HCT116 (cell line): ENCODE measurements around the gene PANX3. TPM values are rescaled to one million over a fixed set of nuclear protein-coding genes. Genes with fewer than 3 reads are reported as not detected.

Experiments
- ATAC-seq: fragments of 200-7000 bp; cut with Tn5 transposase; 2 replicates; pipeline ENCODE4 v1.9.1; 2020; ENCODE audit warnings: mild to moderate bottlenecking, moderate library complexity
- BruUV-seq: library from RNA; stranded (reverse); fragments of 400-500 nt; replicated peaks from 2 replicates; lab custom pipeline; 2021; lab: Mats Ljungman, UMichigan
- CTCF ChIA-PET: fragments of 300-600 bp; sonication (Branson Sonifier 250); formaldehyde crosslinking; loops from one replicate; lab custom pipeline; 2021; ENCODE audit warnings: antibody characterized with exemption; lab: Charles Lee
- POLR2A ChIA-PET: fragments of 300-600, 350-600 bp; sonication (Branson Sonifier 250); formaldehyde crosslinking; loops from one replicate; lab custom pipeline; 2021; ENCODE audit warnings: antibody characterized with exemption; lab: Charles Lee
- RAD21 ChIA-PET, 2 experiments: fragments of 300-600 bp; sonication (Branson Sonifier 250); formaldehyde crosslinking; loops; one replicate each; lab custom pipeline; 2023; ENCODE audit warnings: low total read pairs in 2 of 2; ENCODE audit not compliant: uncharacterized antibody in 2 of 2, unreplicated experiment in 2 of 2, low non-redundant PET in 1 of 2; lab: Charles Lee
- DNase-seq: peaks from one replicate; pipeline ENCODE4 v3.0.0-alpha.2; 2010; ENCODE audit warnings: low read depth, low spot score
- H2AFZ ChIP-seq: fragments of 200-600 bp; shearing (Covaris generic), sonication (generic); 2 replicates; pipeline ENCODE4 v1.6.1; 2017; ENCODE audit warnings: low read depth, mixed run types, mixed read lengths, antibody characterized with exemption, low read length; ENCODE audit not compliant: poor library complexity, severe bottlenecking
- H3K27ac ChIP-seq: 2 replicates; pipeline ENCODE4 v1.5.1; 2012; ENCODE audit warnings: low read depth, low read length
- H3K27me3 ChIP-seq: fragments of 200-600 bp; sonication (generic); 2 replicates; pipeline ENCODE4 v1.6.1; 2016; ENCODE audit warnings: mixed run types, low read length, mixed read lengths; ENCODE audit not compliant: insufficient read depth
- H3K36me3 ChIP-seq, 2 experiments: fragments of 200-500 bp in 1 of 2; fragments of 200-600 bp in 1 of 2; sonication (Bioruptor generic) in 1 of 2; sonication (generic) in 1 of 2; 2 replicates each; pipeline versions ENCODE4 v1.5.1 to v1.6.1; 2014 to 2016; ENCODE audit warnings: low read length in 2 of 2, inconsistent platforms in 1 of 2, mixed read lengths in 1 of 2, mixed run types in 1 of 2; ENCODE audit not compliant: insufficient read depth in 2 of 2, control insufficient read depth in 1 of 2
- H3K4me1 ChIP-seq, 2 experiments: fragments of 200-600 bp in 1 of 2; sonication (generic) in 1 of 2; 2 replicates each; pipeline versions ENCODE4 v1.5.1 to v1.6.1; 2012 to 2017; ENCODE audit warnings: low read length in 2 of 2, inconsistent platforms in 1 of 2, mild to moderate bottlenecking in 1 of 2, mixed read lengths in 1 of 2, mixed run types in 1 of 2, moderate library complexity in 1 of 2; ENCODE audit not compliant: insufficient read depth in 2 of 2, control insufficient read depth in 1 of 2
- H3K4me2 ChIP-seq: fragments of 200-600 bp; sonication (generic); 2 replicates; pipeline ENCODE4 v1.6.1; 2017; ENCODE audit warnings: mixed run types, low read length, mixed read lengths
- H3K4me3 ChIP-seq, 2 experiments: fragments of 200-600 bp in 1 of 2; sonication (generic) in 1 of 2; replicated peaks in 1 of 2; 2 replicates each; pipeline ENCODE4 v1.5.1; 2011 to 2016; ENCODE audit warnings: low read length in 2 of 2, control low read depth in 1 of 2, low read depth in 1 of 2, mild to moderate bottlenecking in 1 of 2, mixed read lengths in 1 of 2, mixed run types in 1 of 2
- H3K79me2 ChIP-seq: fragments of 200-600 bp; sonication (generic); 2 replicates; pipeline ENCODE4 v1.6.1; 2017; ENCODE audit warnings: mild to moderate bottlenecking, mixed run types, low read length, moderate library complexity, mixed read lengths; ENCODE audit not compliant: insufficient read depth
- H3K9ac ChIP-seq: fragments of 200-600 bp; sonication (generic); 2 replicates; pipeline ENCODE4 v1.6.1; 2016; ENCODE audit warnings: low read length, mixed read lengths
- H3K9me2 ChIP-seq: fragments of 200-600 bp; sonication (generic), shearing (Covaris generic); 2 replicates; pipeline ENCODE4 v1.6.1; 2017; ENCODE audit warnings: mixed run types, mild to moderate bottlenecking, moderate library complexity; ENCODE audit not compliant: insufficient read depth
- H3K9me3 ChIP-seq, 2 experiments: fragments of 200-500 bp in 1 of 2; fragments of 200-600 bp in 1 of 2; sonication (Bioruptor generic) in 1 of 2; sonication (generic) in 1 of 2; 2 replicates each; pipeline ENCODE4 v1.6.1; 2014 to 2017; ENCODE audit warnings: low read length in 2 of 2, mixed read lengths in 2 of 2, inconsistent platforms in 1 of 2, low read depth in 1 of 2, mild to moderate bottlenecking in 1 of 2, mixed run types in 1 of 2, moderate library complexity in 1 of 2; ENCODE audit not compliant: control insufficient read depth in 1 of 2, insufficient read depth in 1 of 2
- H4K20me1 ChIP-seq: fragments of 200-600 bp; sonication (generic), shearing (Covaris generic); 2 replicates; pipeline ENCODE4 v1.6.1; 2017; ENCODE audit warnings: mixed run types, mild to moderate bottlenecking, moderate library complexity; ENCODE audit not compliant: insufficient read depth
- CEBPB ChIP-seq: IDR thresholded peaks from 2 replicates; pipeline ENCODE4 v1.6.1; 2012; ENCODE audit warnings: low read depth
- EGR1 ChIP-seq: IDR thresholded peaks from 2 replicates; pipeline ENCODE4 v1.6.1; 2012; ENCODE audit warnings: low read depth
- ELF1 ChIP-seq: IDR thresholded peaks from 2 replicates; pipeline ENCODE4 v1.6.1; 2012; ENCODE audit warnings: low read depth, borderline replicate concordance
- EZH2 ChIP-seq: fragments of 200-600 bp; sonication (generic); IDR thresholded peaks from 2 replicates; pipeline ENCODE4 v1.6.1; 2017; ENCODE audit warnings: antibody characterized with exemption, mixed run types
- EZH2phosphoT487 ChIP-seq: fragments of 200-600 bp; IDR thresholded peaks from 2 replicates; pipeline ENCODE4 v1.6.1; 2018; ENCODE audit warnings: antibody characterized with exemption, borderline replicate concordance
- FOSL1 ChIP-seq: IDR thresholded peaks from 2 replicates; pipeline ENCODE4 v1.6.1; 2012; ENCODE audit warnings: low read depth
- POLR2A ChIP-seq: IDR thresholded peaks from 2 replicates; pipeline ENCODE4 v1.7.0; 2011; ENCODE audit warnings: borderline replicate concordance; ENCODE audit not compliant: insufficient read depth, insufficient read length; ENCODE audit errors: extremely low read depth
- RAD21 ChIP-seq: IDR thresholded peaks from 2 replicates; pipeline ENCODE4 v1.6.1; 2012; ENCODE audit warnings: low read depth, mild to moderate bottlenecking
- SIN3A ChIP-seq: IDR thresholded peaks from 2 replicates; pipeline ENCODE4 v1.6.1; 2012; ENCODE audit warnings: low read depth
- SP1 ChIP-seq: IDR thresholded peaks from 2 replicates; pipeline ENCODE4 v1.6.1; 2012; ENCODE audit warnings: low read depth
- SRF ChIP-seq: IDR thresholded peaks from 2 replicates; pipeline ENCODE4 v1.6.1; 2012; ENCODE audit warnings: low read depth
- TCF7L2 ChIP-seq: IDR thresholded peaks from 2 replicates; pipeline ENCODE4 v1.7.0; 2011; ENCODE audit warnings: borderline replicate concordance, inconsistent platforms; ENCODE audit not compliant: insufficient read depth, insufficient read length; ENCODE audit errors: extremely low read depth
- ZFX ChIP-seq: fragments of 450-650 bp; IDR thresholded peaks from 2 replicates; pipeline ENCODE4 v1.6.1; 2017
- ZNF274 ChIP-seq: fragments of 200-500 bp; sonication (Bioruptor generic); IDR thresholded peaks from 2 replicates; pipeline ENCODE4 v1.6.1; 2014; ENCODE audit warnings: mild to moderate bottlenecking, low read depth, low read length, inconsistent platforms
- intact Hi-C: fragments of 100-400 bp; cut with micrococcal nuclease; formaldehyde crosslinking; loops from 2 replicates; pipeline ENCODE4 v1.10.0; 2022
- total RNA-seq: library from RNA; stranded (reverse); gene quantifications from one replicate; pipeline ENCODE4 v1.2.1, GENCODE V29; 2021; ENCODE audit not compliant: unreplicated experiment
- TF ChIP-seq, protein P1 (sequence below): IDR thresholded peaks from 2 replicates; pipeline ENCODE4 v1.6.1; 2011; ENCODE audit warnings: mild to moderate bottlenecking, low read length, moderate library complexity; ENCODE audit not compliant: insufficient replicate concordance; ENCODE audit errors: extremely low read depth
- TF ChIP-seq, protein P2 (sequence below): IDR thresholded peaks from 2 replicates; pipeline ENCODE4 v1.6.1; 2012
- TF ChIP-seq, protein P3 (sequence below): IDR thresholded peaks from 2 replicates; pipeline ENCODE4 v1.6.1; 2012
- TF ChIP-seq, protein P4 (sequence below): IDR thresholded peaks from 2 replicates; pipeline ENCODE4 v1.6.1; 2012; ENCODE audit warnings: low read depth

PANX3 gene
- total RNA-seq, 1 experiment from 2014 or later = not detected

DNA sequence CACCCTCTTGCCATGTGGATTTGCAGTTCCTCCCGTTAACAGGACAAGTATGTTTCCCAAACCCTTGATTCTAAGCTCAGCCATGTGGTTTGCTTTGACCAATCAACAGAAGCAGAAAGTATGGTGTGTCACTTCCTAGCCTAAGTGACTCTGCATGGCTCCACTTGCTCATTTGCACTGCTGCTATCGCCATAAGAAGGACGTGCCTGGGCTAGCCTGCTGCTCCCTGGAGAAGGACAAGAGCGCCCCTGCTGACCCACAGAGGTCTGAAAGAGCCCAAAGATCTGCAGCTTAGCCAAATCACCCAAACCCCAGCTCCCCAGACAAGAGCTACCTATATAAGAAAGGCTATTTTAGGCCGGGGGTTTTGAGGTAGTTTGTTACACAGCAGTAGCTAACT, 29.4 kb downstream of the PANX3 start:
- no peak for DNase-seq
- Histone ChIP-seq H3K9ac (no peak overlapping the region), H3K9me2 (no peaks in the 10 kb centered on the region)
- ATAC-seq = no peak
- no peak for TF ChIP-seq EZH2phosphoT487
- TF ChIP-seq CEBPB = no peak
- no peak for TF ChIP-seq EGR1
- TF ChIP-seq POLR2A = no peak
- TF ChIP-seq ELF1 = no peak
- TF ChIP-seq, protein P1, sequence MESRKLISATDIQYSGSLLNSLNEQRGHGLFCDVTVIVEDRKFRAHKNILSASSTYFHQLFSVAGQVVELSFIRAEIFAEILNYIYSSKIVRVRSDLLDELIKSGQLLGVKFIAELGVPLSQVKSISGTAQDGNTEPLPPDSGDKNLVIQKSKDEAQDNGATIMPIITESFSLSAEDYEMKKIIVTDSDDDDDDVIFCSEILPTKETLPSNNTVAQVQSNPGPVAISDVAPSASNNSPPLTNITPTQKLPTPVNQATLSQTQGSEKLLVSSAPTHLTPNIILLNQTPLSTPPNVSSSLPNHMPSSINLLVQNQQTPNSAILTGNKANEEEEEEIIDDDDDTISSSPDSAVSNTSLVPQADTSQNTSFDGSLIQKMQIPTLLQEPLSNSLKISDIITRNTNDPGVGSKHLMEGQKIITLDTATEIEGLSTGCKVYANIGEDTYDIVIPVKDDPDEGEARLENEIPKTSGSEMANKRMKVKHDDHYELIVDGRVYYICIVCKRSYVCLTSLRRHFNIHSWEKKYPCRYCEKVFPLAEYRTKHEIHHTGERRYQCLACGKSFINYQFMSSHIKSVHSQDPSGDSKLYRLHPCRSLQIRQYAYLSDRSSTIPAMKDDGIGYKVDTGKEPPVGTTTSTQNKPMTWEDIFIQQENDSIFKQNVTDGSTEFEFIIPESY = no peak
- no peak for TF ChIP-seq RAD21
- TF ChIP-seq, protein P2, sequence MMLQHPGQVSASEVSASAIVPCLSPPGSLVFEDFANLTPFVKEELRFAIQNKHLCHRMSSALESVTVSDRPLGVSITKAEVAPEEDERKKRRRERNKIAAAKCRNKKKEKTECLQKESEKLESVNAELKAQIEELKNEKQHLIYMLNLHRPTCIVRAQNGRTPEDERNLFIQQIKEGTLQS = no peak
- TF ChIP-seq EZH2 = no peak
- no peak for TF ChIP-seq TCF7L2
- TF ChIP-seq, protein P3, sequence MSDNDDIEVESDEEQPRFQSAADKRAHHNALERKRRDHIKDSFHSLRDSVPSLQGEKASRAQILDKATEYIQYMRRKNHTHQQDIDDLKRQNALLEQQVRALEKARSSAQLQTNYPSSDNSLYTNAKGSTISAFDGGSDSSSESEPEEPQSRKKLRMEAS = no peak
- no peak for TF ChIP-seq FOSL1
- TF ChIP-seq SP1 = no peak
- no peak for TF ChIP-seq ZNF274
- no peak for TF ChIP-seq ZFX
- no peak for TF ChIP-seq SIN3A
- TF ChIP-seq, protein P4, sequence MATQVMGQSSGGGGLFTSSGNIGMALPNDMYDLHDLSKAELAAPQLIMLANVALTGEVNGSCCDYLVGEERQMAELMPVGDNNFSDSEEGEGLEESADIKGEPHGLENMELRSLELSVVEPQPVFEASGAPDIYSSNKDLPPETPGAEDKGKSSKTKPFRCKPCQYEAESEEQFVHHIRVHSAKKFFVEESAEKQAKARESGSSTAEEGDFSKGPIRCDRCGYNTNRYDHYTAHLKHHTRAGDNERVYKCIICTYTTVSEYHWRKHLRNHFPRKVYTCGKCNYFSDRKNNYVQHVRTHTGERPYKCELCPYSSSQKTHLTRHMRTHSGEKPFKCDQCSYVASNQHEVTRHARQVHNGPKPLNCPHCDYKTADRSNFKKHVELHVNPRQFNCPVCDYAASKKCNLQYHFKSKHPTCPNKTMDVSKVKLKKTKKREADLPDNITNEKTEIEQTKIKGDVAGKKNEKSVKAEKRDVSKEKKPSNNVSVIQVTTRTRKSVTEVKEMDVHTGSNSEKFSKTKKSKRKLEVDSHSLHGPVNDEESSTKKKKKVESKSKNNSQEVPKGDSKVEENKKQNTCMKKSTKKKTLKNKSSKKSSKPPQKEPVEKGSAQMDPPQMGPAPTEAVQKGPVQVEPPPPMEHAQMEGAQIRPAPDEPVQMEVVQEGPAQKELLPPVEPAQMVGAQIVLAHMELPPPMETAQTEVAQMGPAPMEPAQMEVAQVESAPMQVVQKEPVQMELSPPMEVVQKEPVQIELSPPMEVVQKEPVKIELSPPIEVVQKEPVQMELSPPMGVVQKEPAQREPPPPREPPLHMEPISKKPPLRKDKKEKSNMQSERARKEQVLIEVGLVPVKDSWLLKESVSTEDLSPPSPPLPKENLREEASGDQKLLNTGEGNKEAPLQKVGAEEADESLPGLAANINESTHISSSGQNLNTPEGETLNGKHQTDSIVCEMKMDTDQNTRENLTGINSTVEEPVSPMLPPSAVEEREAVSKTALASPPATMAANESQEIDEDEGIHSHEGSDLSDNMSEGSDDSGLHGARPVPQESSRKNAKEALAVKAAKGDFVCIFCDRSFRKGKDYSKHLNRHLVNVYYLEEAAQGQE = no peak
- TF ChIP-seq SRF = no peak
- TF ChIP-seq, all 23 proteins: peak for 0
- BruUV-seq = no TSS peak
- Histone ChIP-seq H2AFZ (no peak overlapping the region), H3K4me2 (no peak overlapping the region), H3K27ac (no peak overlapping the region), H3K27me3 (no peaks in the 10 kb centered on the region), H3K4me1 (peaks cover 0 to 7% of the 10 kb centered on the region in 2 experiments; a peak in 2 of 4 replicates), H3K4me3 (no peak overlapping the region), H3K79me2 (no peaks in the 10 kb centered on the region), H3K9me3 (peaks cover 0 to 9% of the 10 kb centered on the region in 2 experiments; a peak in 1 of 4 replicates), H3K36me3 (peaks cover 0 to 13% of the 10 kb centered on the region in 2 experiments; a peak in 2 of 4 replicates), H4K20me1 (no peaks in the 10 kb centered on the region)
- ChIA-PET POLR2A (no interaction called here), RAD21 (no interaction called here), CTCF (interaction anchor here (1.0 to 2.2 kb wide), 2 partner anchors 28 to 153 kb away, joined by 3 to 5 read pairs; no protein-coding TSS in a partner anchor)
- intact Hi-C loops = no loop called here
